SK-N-SH (cell line): ENCODE data around the gene FAT2. TPM values are rescaled to one million over a fixed set of nuclear protein-coding genes. Genes with fewer than 3 reads are reported as not detected.

ENCODE experiments used
- CTCF ChIA-PET: fragments of 300-600, 350-600 bp; formaldehyde crosslinking; extraction: SDS; loops from one replicate; lab custom pipeline; 2021; lab: Yijun Ruan, JAX
- POLR2A ChIA-PET: fragments of 350-600 bp; sonication (Branson Sonifier 250); formaldehyde crosslinking; extraction: SDS; loops from one replicate; lab custom pipeline; 2020; ENCODE audit warnings: antibody characterized with exemption, inconsistent platforms; lab: Yijun Ruan, JAX
- DNase-seq: peaks from one replicate; pipeline ENCODE4 v3.0.0; 2012
- H2AFZ ChIP-seq: fragments of 200-600 bp; sonication (generic); 2 replicates; pipeline ENCODE4 v1.8.1; 2016; ENCODE audit warnings: antibody characterized with exemption, mild to moderate bottlenecking, low read depth
- H3F3A ChIP-seq: fragments of 200-600 bp; sonication (generic); replicated peaks from 2 replicates; pipeline ENCODE3; 2016; ENCODE audit warnings: antibody characterized with exemption, mild to moderate bottlenecking; ENCODE audit not compliant: insufficient read depth
- H3K27ac ChIP-seq, 2 experiments: fragments of 200-500 bp in 1 of 2; fragments of 200-600 bp in 1 of 2; sonication (Bioruptor generic) in 1 of 2; sonication (generic), shearing (Covaris generic) in 1 of 2; 2 replicates each; pipeline versions ENCODE4 v1.5.1 to v1.6.1; 2014 to 2016; ENCODE audit warnings: low read depth in 2 of 2, inconsistent platforms in 1 of 2, low read length in 1 of 2, mild to moderate bottlenecking in 1 of 2, mixed read lengths in 1 of 2
- H3K27me3 ChIP-seq: fragments of 200-600 bp; sonication (generic), shearing (Covaris generic); 2 replicates; pipeline ENCODE4 v1.6.1; 2016; ENCODE audit warnings: mixed run types; ENCODE audit not compliant: insufficient read depth
- H3K36me3 ChIP-seq, 2 experiments: fragments of 200-500 bp in 1 of 2; fragments of 200-600 bp in 1 of 2; sonication (Bioruptor generic) in 1 of 2; sonication (generic) in 1 of 2; replicated peaks in 1 of 2; 2 replicates each; pipeline versions ENCODE3 to v1.5.1; 2014 to 2016; ENCODE audit warnings: low read length in 1 of 2, mild to moderate bottlenecking in 1 of 2; ENCODE audit not compliant: insufficient read depth in 2 of 2, control insufficient read depth in 1 of 2
- H3K4me1 ChIP-seq, 2 experiments: fragments of 200-500 bp in 1 of 2; fragments of 200-600 bp in 1 of 2; sonication (Bioruptor generic) in 1 of 2; sonication (generic), shearing (Covaris generic) in 1 of 2; 2 replicates each; pipeline versions ENCODE4 v1.5.1 to v1.6.1; 2014 to 2016; ENCODE audit warnings: low read depth in 1 of 2, low read length in 1 of 2, mixed run types in 1 of 2; ENCODE audit not compliant: insufficient read depth in 2 of 2, control insufficient read depth in 1 of 2
- H3K4me2 ChIP-seq: fragments of 200-600 bp; sonication (generic), shearing (Covaris generic); 2 replicates; pipeline ENCODE4 v1.6.1; 2017; ENCODE audit warnings: mixed run types
- H3K4me3 ChIP-seq, 2 experiments: fragments of 200-500 bp in 1 of 2; fragments of 200-600 bp in 1 of 2; sonication (Bioruptor generic) in 1 of 2; sonication (generic), shearing (Covaris generic) in 1 of 2; 2 replicates each; pipeline versions ENCODE4 v1.5.1 to v1.8.1; 2014 to 2016; ENCODE audit warnings: low read depth in 2 of 2, inconsistent platforms in 1 of 2, low read length in 1 of 2, mild to moderate bottlenecking in 1 of 2, mixed read lengths in 1 of 2, moderate library complexity in 1 of 2
- H3K79me2 ChIP-seq: fragments of 200-600 bp; sonication (generic); 2 replicates; pipeline ENCODE4 v1.8.1; 2017; ENCODE audit warnings: mild to moderate bottlenecking; ENCODE audit not compliant: insufficient read depth
- H3K9ac ChIP-seq: fragments of 200-600 bp; sonication (generic); 2 replicates; pipeline ENCODE4 v1.6.1; 2017; ENCODE audit warnings: mixed run types
- H3K9me2 ChIP-seq: fragments of 200-600 bp; sonication (generic); 2 replicates; pipeline ENCODE4 v1.6.1; 2017; ENCODE audit warnings: mixed run types
- H3K9me3 ChIP-seq: fragments of 200-600 bp; sonication (generic); 2 replicates; pipeline ENCODE4 v1.6.1; 2017; ENCODE audit warnings: mixed run types, mild to moderate bottlenecking, moderate library complexity
- H4K20me1 ChIP-seq: fragments of 200-600 bp; sonication (generic); 2 replicates; pipeline ENCODE4 v1.6.1; 2017; ENCODE audit warnings: mild to moderate bottlenecking, mixed run types; ENCODE audit not compliant: insufficient read depth
- CHD2 ChIP-seq: fragments of 150-350 bp; IDR thresholded peaks from 2 replicates; pipeline ENCODE4 v1.6.1; 2018; ENCODE audit warnings: low read length; ENCODE audit not compliant: partially characterized antibody
- CTCF ChIP-seq: fragments of 200-600 bp; sonication (generic); IDR thresholded peaks from 2 replicates; pipeline ENCODE4 v1.6.1; 2017; ENCODE audit warnings: antibody characterized with exemption, mild to moderate bottlenecking, moderate library complexity
- ELF1 ChIP-seq: IDR thresholded peaks from 2 replicates; pipeline ENCODE4 v1.4.0; 2012
- EZH2phosphoT487 ChIP-seq: fragments of 200-600 bp; sonication (generic); IDR thresholded peaks from 2 replicates; pipeline ENCODE4 v1.6.1; 2017; ENCODE audit warnings: low read depth, mixed run types, mild to moderate bottlenecking, antibody characterized with exemption, moderate library complexity, borderline replicate concordance
- GABPA ChIP-seq: IDR thresholded peaks from 2 replicates; pipeline ENCODE4 v1.4.0; 2012; ENCODE audit warnings: low read depth, mild to moderate bottlenecking
- GATA2 ChIP-seq: sonication (generic); formaldehyde crosslinking; IDR thresholded peaks from 2 replicates; pipeline ENCODE4 v1.5.0; 2020; ENCODE audit warnings: mild to moderate bottlenecking, missing genetic modification reagents
- NFIC ChIP-seq: IDR thresholded peaks from 2 replicates; pipeline ENCODE4 v1.4.0; 2012; ENCODE audit warnings: borderline replicate concordance
- POLR2AphosphoS5 ChIP-seq: IDR thresholded peaks from 2 replicates; pipeline ENCODE4 v1.6.1; 2012; ENCODE audit warnings: low read depth, low read length
- REST ChIP-seq: IDR thresholded peaks from 2 replicates; pipeline ENCODE4 v1.6.1; 2012; ENCODE audit warnings: mild to moderate bottlenecking, low read depth, low read length, moderate library complexity
- RFX5 ChIP-seq: IDR thresholded peaks from 2 replicates; pipeline ENCODE4 v1.6.1; 2012; ENCODE audit warnings: mild to moderate bottlenecking, improper control_type of control experiment, low read length
- RXRA ChIP-seq: IDR thresholded peaks from 2 replicates; pipeline ENCODE4 v1.4.0; 2012; ENCODE audit warnings: low read depth, mild to moderate bottlenecking, borderline replicate concordance
- SIN3A ChIP-seq: IDR thresholded peaks from 2 replicates; pipeline ENCODE4 v1.6.1; 2012; ENCODE audit warnings: low read depth, mild to moderate bottlenecking, low read length, moderate library complexity, borderline replicate concordance
- TAF1 ChIP-seq: IDR thresholded peaks from 2 replicates; pipeline ENCODE4 v1.6.1; 2012; ENCODE audit warnings: low read depth, mild to moderate bottlenecking, low read length, moderate library complexity, borderline replicate concordance
- ZBTB33 ChIP-seq: IDR thresholded peaks from 2 replicates; pipeline ENCODE4 v1.4.0; 2012; ENCODE audit warnings: low read depth, borderline replicate concordance
- WGBS: methylation state at CpG from one replicate; pipeline ENCODE4 v1.1.6; 2017; ENCODE audit warnings: low lambda C conversion rate; 5-methylcytosine and 5-hydroxymethylcytosine counted together
- polyA plus RNA-seq, 3 experiments: library from polyadenylated mRNA; depleted of rRNA; stranded (reverse); fragments of >200 nt; gene quantifications; 2 replicates each; pipeline ENCODE4 v1.2.3, GENCODE V29; 2012

The FAT2 gene
- polyA plus RNA-seq, 1 of the 3 experiments (the other 2 are of a cell fraction): not detected

- POLR2A ChIA-PET: no interaction called here
- Histone ChIP-seq H3K36me3 (no peaks in the 10 kb centered on the region), H2AFZ (no peak overlapping the region), H3K4me3 (no peak overlapping the region), H3K4me2 (no peak overlapping the region), H3K9me3 (no peaks in the 10 kb centered on the region), H3K9me2 (no peaks in the 10 kb centered on the region), H3F3A (no peaks in the 10 kb centered on the region), H3K27me3 (0 out of 2 replicates have a peak, but pooled peaks cover 8% of the 10 kb centered on the region), H3K9ac (no peak overlapping the region), H3K27ac (no peak overlapping the region), H3K79me2 (no peaks in the 10 kb centered on the region), H3K4me1 (no peaks in the 10 kb centered on the region), H4K20me1 (no peaks in the 10 kb centered on the region)
- 48% methylated on average over 8 of the region's 8 CpGs for WGBS
- DNase-seq: no peak
- TF ChIP-seq EZH2phosphoT487 (no peak), SIN3A (no peak), POLR2AphosphoS5 (no peak), GATA2 (CRISPR knock-in tag) (no peak), NFIC (no peak), CTCF (no peak), RFX5 (no peak), REST (no peak), CHD2 (no peak)
- CTCF ChIA-PET: interaction anchor here (0.6 to 1.1 kb wide), 2 partner anchors 116 to 308 kb away, joined by 3 read pairs; no protein-coding TSS in a partner anchor
Observed at GRCh38 chr5:151624476-151624875, 33.3 kb upstream of the FAT2 start.

GRCh38 chr5:151622367-151623088 lies 31.4 kb upstream of the FAT2 start:
- no peak for DNase-seq
- CTCF ChIA-PET: no interaction called here

More at GRCh38 chr5:151622367-151623088, 31.4 kb upstream of the FAT2 start:
- Histone ChIP-seq H4K20me1 (no peaks in the 10 kb centered on the region), H3K9me2 (no peaks in the 10 kb centered on the region), H3K27me3 (0 out of 2 replicates have a peak, but pooled peaks cover 8% of the 10 kb centered on the region), H3K9me3 (no peaks in the 10 kb centered on the region), H3K36me3 (no peaks in the 10 kb centered on the region), H3K4me1 (no peaks in the 10 kb centered on the region), H3K4me2 (no peak overlapping the region), H3K4me3 (no peak overlapping the region), H3F3A (no peaks in the 10 kb centered on the region), H3K9ac (no peak overlapping the region), H3K79me2 (no peaks in the 10 kb centered on the region), H3K27ac (no peak overlapping the region), H2AFZ (no peak overlapping the region)
- POLR2A ChIA-PET: no interaction called here
- no peak for TF ChIP-seq GABPA
- TF ChIP-seq ZBTB33: no peak
- TF ChIP-seq TAF1: no peak
- TF ChIP-seq NFIC: no peak
- TF ChIP-seq RXRA: no peak
- TF ChIP-seq ELF1: no peak
- 46% methylated on average over 9 of the region's 12 CpGs for WGBS
